HT-29 (cell line): ENCODE data around the gene CCDC122. TPM values are rescaled to one million over a fixed set of nuclear protein-coding genes. Genes with fewer than 3 reads are reported as not detected.
A peak's percentile ranks its signal among the peaks of the same experiment; 100 is the strongest.

Experiments
- DNase-seq: peaks from one replicate; pipeline ENCODE4 v3.0.0-alpha.2; 2015; ENCODE audit warnings: low spot score
- total RNA-seq: library from RNA; depleted of rRNA; stranded (reverse); fragments of >200 nt; shearing (Covaris generic); gene quantifications from 2 replicates; pipeline ENCODE4 v1.2.3, GENCODE V29; 2014; rRNA removed

The CCDC122 gene
- total RNA-seq = 0.31 and 1.1 TPM in 2 replicates

DNA sequence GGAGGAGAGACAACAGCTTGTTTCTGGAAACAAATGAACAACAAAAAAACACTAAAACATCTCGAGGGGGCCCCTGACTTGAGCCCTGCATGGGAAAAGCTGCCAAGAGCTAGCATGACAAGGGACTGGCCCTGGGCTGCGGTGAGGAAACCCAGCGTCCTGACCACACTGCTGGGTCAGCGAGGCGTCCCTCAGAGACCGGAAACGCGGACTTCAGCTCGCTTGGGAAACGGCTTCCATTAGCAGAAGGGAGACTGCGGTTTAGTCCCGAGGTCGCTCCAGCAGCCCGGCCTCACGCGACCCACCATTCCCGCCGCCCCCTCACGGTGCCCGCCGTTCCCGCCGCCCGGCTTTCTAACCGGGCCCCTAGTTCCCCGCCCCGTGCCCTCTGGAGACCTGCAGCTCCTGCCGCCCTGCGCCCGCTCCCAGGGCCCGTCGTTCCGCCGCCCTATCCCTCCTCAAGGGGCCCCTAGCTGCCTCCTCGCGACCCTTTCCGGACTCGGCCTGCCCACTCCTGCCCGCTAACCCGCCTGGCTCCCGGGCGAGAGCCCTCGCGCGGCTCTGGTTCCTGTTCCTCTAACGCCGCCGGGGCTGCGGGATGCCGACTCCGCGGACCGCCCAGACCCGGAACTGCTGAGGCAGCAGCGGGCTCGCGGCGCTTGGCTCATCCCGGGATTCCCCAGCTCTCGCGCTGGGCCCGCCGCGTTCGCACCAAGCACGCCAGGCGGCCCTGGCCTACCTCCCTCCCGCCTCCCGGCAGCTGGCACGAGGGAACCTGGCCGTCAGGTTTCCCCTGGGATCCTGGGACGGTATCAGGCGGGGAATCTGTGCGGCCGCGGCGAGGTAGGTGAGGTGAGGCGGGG lies at the start of gene CCDC122:
TSS of gene CCDC122 (minus strand) at position 849 of the 863 bp plus-strand sequence. CDS start 10,364 bp downstream, outside the sequence.
- peak; percentile 92 for DNase-seq

GRCh38 chr13:43924549-43925245 lies 45.2 kb upstream of the CCDC122 start:
- no peak for DNase-seq

- peak; percentile 16 for DNase-seq
These were observed 41.6 kb upstream of the CCDC122 start for GRCh38 chr13:43920965-43921674.

GRCh38 chr13:43918636-43919035 lies 39.1 kb upstream of the CCDC122 start:
- DNase-seq = no peak

DNA sequence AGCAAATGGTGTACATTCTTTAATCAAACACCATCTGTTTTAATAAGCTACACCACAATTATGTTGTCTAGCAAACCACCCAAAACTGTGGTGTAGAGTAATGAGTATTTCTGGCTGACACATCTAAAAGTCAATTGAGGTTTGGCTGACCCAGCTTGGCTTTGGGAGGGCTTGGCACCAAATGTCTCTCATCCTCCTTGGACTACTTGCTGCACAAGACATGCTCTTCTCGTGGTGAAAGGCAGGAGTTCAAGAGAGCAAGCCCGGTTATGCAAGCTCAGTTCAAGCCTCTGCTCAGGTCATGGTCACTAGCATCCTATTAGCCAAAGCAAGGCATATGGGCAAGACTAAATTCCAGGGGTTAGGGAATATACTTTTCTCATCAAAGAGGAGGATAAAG lies 37.3 kb upstream of the CCDC122 start:
- DNase-seq = no peak

GRCh38 chr13:43915451-43915850 lies 35.9 kb upstream of the CCDC122 start:
- no peak for DNase-seq

GRCh38 chr13:43911871-43912270 lies 32.3 kb upstream of the CCDC122 start:
- no peak for DNase-seq

GRCh38 chr13:43911278-43911677 lies 31.7 kb upstream of the CCDC122 start:
- DNase-seq = no peak

GRCh38 chr13:43910856-43911255 lies 31.3 kb upstream of the CCDC122 start:
- no peak for DNase-seq

GRCh38 chr13:43908156-43909126 lies 28.9 kb upstream of the CCDC122 start:
- DNase-seq = peak; percentile 83

GRCh38 chr13:43905435-43906031 lies 26.0 kb upstream of the CCDC122 start:
- peak; percentile 90 for DNase-seq

GRCh38 chr13:43895940-43896339 lies 16.4 kb upstream of the CCDC122 start:
- no peak for DNase-seq

GRCh38 chr13:43894438-43894837 lies 14.9 kb upstream of the CCDC122 start:
- DNase-seq = no peak

DNA sequence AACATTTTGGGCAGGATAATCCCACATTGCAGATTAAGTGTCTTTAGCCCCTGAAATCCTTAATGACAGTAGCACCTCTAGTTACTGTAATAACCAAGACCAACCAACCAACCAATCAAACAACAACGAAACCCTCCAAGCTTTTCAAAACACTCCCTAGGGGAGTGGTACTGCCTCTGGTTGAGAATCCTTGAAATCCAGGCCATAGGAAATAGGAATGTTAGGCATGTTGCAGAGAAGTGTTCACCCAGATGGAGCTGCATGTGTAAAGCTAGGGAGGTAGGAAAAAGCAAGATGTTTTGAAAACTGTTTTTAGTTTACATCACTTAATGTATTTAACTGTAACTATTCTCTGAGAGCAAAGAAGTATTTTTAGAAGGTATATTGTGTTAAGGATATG lies 4.7 kb upstream of the CCDC122 start:
- DNase-seq = no peak

GRCh38 chr13:43883631-43884030 lies 4.1 kb upstream of the CCDC122 start:
- no peak for DNase-seq

GRCh38 chr13:43881580-43881979 lies 2.0 kb upstream of the CCDC122 start:
- DNase-seq = no peak

GRCh38 chr13:43880926-43881325 lies 1.4 kb upstream of the CCDC122 start:
- no peak for DNase-seq

DNA sequence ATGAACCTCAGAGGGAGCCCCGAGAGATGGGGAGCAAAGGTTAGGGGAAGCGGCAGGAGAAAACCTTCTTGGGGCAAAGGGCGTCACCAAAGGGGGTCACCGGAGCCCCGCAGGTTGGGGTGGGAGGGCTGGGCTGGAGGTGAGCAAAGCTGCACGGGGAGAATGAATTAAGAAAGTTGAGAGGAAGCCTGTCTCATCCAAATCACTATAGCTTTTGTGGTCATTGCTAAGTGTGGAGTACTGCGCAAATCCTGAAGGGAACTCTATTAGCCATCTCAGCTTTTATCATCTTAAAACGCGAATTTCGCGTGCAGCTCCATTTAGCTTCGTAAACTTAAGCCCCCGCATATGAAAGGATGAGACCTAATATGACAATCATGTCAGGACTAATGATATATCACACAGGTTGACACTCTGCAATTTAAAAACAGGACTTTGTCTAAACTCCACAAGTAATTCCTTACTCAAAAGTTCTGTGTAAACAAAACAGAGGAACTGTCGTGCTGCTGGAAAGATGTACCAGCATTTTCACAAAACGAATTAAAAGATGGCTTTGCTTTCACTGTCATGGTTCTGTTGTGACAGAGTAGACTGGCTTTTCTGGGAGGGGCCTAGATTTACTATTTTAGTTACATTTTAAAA lies 795 bp upstream of the CCDC122 start:
- peak; percentile 40 for DNase-seq

DNA sequence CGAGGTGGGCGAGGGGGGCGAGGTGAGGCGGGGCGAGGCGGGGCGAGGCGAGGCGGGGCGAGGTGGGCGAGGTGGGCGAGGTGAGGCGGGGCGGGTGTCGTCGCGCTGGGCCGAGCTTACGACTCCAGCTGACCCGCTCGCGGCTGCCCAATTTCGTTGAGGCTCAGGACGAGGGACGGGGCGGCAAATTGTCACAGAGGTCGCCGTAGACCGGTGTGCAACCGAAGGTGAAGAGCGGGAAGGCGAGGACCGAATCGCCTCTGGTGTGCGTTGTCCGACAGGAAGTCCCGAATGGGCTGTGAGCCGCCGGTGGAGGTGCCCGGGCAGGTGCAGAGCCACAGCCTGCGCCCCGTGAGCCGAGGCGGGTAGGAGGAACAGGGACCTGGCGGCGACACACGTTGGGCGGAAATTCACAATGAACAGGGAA lies 228 bp upstream of the CCDC122 start, which contains the start of gene LACC1:
TSS of gene LACC1 (plus strand) at position 150 of the 427 bp plus-strand sequence. CDS start 1,082 bp downstream, outside the sequence.
- peak; percentile 70 for DNase-seq

DNA sequence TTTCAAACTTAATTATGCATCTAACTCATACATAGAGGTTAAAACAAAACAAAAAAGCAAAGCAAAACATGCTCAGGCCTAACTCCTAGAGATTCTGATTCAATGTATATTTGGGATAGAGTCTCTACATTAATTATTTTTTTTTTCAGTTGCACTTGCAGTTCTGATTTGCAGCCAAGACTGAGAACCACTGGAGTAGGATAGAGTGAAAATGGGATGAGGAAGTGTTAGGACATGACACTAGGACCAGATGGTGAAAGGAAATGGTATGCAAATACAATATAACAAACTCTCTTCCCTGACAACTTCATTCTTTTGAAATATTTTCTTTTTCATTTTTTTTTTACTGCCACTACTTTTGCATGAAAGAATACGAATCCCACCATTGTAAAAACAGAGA lies 1.8 kb downstream of the CCDC122 start:
- DNase-seq = no peak
